Kidney (tissue), 14 donors: ENCODE data around the gene SMG7. TPM values are rescaled to one million over a fixed set of nuclear protein-coding genes. Genes with fewer than 3 reads are reported as not detected.

Source experiments
- DNase-seq, 5 donors: peaks; one replicate each; pipeline ENCODE4 v3.0.0-alpha.2; 2013 to 2020
- FAIRE-seq: peaks from 2 replicates; lab custom pipeline; 2012; peaks lifted over from hg19 to GRCh38; lab: Jason Lieb, UNC
- H3K27ac ChIP-seq, 2 donors: one replicate each; pipeline ENCODE4 v1.7.0; 2013; ENCODE audit warnings: low read depth in 2 of 2, low read length in 2 of 2, inconsistent platforms in 1 of 2
- H3K27me3 ChIP-seq: one replicate; pipeline ENCODE4 v1.7.1; 2013; ENCODE audit warnings: low read length, inconsistent platforms; ENCODE audit not compliant: control insufficient read depth, insufficient read depth
- H3K36me3 ChIP-seq, 3 donors: one replicate each; pipeline versions ENCODE4 v1.7.0 to v1.7.1; 2013; ENCODE audit warnings: low read length in 3 of 3, control low read depth in 1 of 3, inconsistent platforms in 1 of 3; ENCODE audit not compliant: insufficient read depth in 3 of 3, control insufficient read depth in 2 of 3
- H3K4me1 ChIP-seq, 3 donors: one replicate each; pipeline versions ENCODE4 v1.7.0 to v1.7.1; 2013; ENCODE audit warnings: low read length in 3 of 3, inconsistent platforms in 1 of 3, low read depth in 1 of 3; ENCODE audit not compliant: control insufficient read depth in 2 of 3, insufficient read depth in 2 of 3
- H3K4me3 ChIP-seq, 3 donors: one replicate each; pipeline versions ENCODE4 v1.7.0 to v1.8.1; 2013; ENCODE audit warnings: low read length in 3 of 3, control low read depth in 1 of 3, inconsistent platforms in 1 of 3
- H3K9ac ChIP-seq, 3 donors: one replicate each; pipeline versions ENCODE4 v1.7.0 to v1.7.1; 2013; ENCODE audit warnings: low read length in 3 of 3, control low read depth in 1 of 3, inconsistent platforms in 1 of 3
- H3K9me3 ChIP-seq, 3 donors: one replicate each; pipeline versions ENCODE4 v1.7.0 to v1.7.1; 2013; ENCODE audit warnings: low read length in 3 of 3, control low read depth in 1 of 3, inconsistent platforms in 1 of 3; ENCODE audit not compliant: control insufficient read depth in 2 of 3, insufficient read depth in 1 of 3
- CTCF ChIP-seq: IDR thresholded peaks from 3 replicates; pipeline ENCODE4 v1.5.1; 2012; ENCODE audit warnings: mild to moderate bottlenecking, moderate library complexity, borderline replicate concordance; ENCODE audit not compliant: insufficient read depth; ENCODE audit errors: extremely low read depth
- intact Hi-C: fragments of 100-400 bp; cut with DNase I; formaldehyde crosslinking; loops from one replicate; pipeline ENCODE4 v1.11.1; 2022
- polyA plus RNA-seq: library from polyadenylated mRNA; stranded (reverse); fragments of 350-450 nt; fragmentation: Illumina TruSeq; extraction: RNeasy Lipid Tissue Mini Kit (QIAGEN cat#74804); gene quantifications from one replicate; pipeline ENCODE4 v1.2.3, GENCODE V29; 2014; ENCODE audit warnings: low read depth, low replicate concordance; ENCODE audit not compliant: insufficient read depth
- total RNA-seq: library from RNA; stranded (reverse); fragmentation: NEBNext Ultra II Directional; extraction: Animal tissue kit (Norgen Biotek cat#: 25700); gene quantifications from one replicate; pipeline ENCODE4 v1.2.1, GENCODE V29; 2021
- donor health status: control.
- donor health status: control.
- donor health status: control.
- donor health status: control.
- donor health status: control.
- donor health status: DM: yes; HTN: yes; CAD: no.
- donor health status: Normal renal cell carcinoma (clear cell type).

Gene SMG7
- total and polyA plus RNA-seq, 2 donors from 2014 or later, result 15.4 to 56.3 TPM

- intact Hi-C loops, result no loop called here
- DNase-seq, result no peak
- no peak for TF ChIP-seq CTCF
- Histone ChIP-seq H3K36me3 (peaks cover 6 to 22% (median 7%) of the 10 kb centered on the region in 3 donors), H3K9me3 (no peaks in the 10 kb centered on the region), H3K9ac (no peak overlapping the region), H3K4me3 (no peak overlapping the region), H3K27ac (no peak overlapping the region), H3K4me1 (no peaks in the 10 kb centered on the region), H3K27me3 (no peaks in the 10 kb centered on the region)
- no peak for FAIRE-seq
Measured at GRCh38 chr1:183522104-183522503, 49.8 kb downstream of the SMG7 start.

GRCh38 chr1:183528577-183528976 lies 56.3 kb downstream of the SMG7 start:
- Histone ChIP-seq H3K9me3 (no peaks in the 10 kb centered on the region), H3K9ac (no peak overlapping the region), H3K4me3 (no peak overlapping the region), H3K27ac (no peak overlapping the region), H3K27me3 (no peaks in the 10 kb centered on the region), H3K4me1 (no peaks in the 10 kb centered on the region), H3K36me3 (peaks cover 0 to 19% (median 9%) of the 10 kb centered on the region in 3 donors)
- FAIRE-seq (no peak), DNase-seq (no peak)
- intact Hi-C loops, result no loop called here
- no peak for TF ChIP-seq CTCF

- no peak for FAIRE-seq
- peaks cover 2 to 33% (median 19%) of the 10 kb centered on the region in 3 donors for H3K36me3 ChIP-seq
- no peak for TF ChIP-seq CTCF
Measured at GRCh38 chr1:183533617-183534174, 61.4 kb downstream of the SMG7 start.

GRCh38 chr1:183537405-183537804 lies 65.1 kb downstream of the SMG7 start:
- H3K27ac ChIP-seq, result no peak overlapping the region
- no peaks in the 10 kb centered on the region for H3K27me3 ChIP-seq
- intact Hi-C loops, result no loop called here
- no peak for DNase-seq
- H3K4me1 ChIP-seq, result no peaks in the 10 kb centered on the region
- no peak for FAIRE-seq
- no peak overlapping the region for H3K9ac ChIP-seq
- H3K4me3 ChIP-seq, result no peak overlapping the region
- H3K9me3 ChIP-seq, result no peaks in the 10 kb centered on the region
- peaks cover 5 to 62% (median 30%) of the 10 kb centered on the region in 3 donors for H3K36me3 ChIP-seq
- TF ChIP-seq CTCF, result no peak

More at GRCh38 chr1:183533617-183534174, 61.4 kb downstream of the SMG7 start:
- no peak for DNase-seq
- intact Hi-C loops, result no loop called here
- no peaks in the 10 kb centered on the region for H3K4me1 ChIP-seq
- H3K27ac ChIP-seq, result no peak overlapping the region
- H3K4me3 ChIP-seq, result no peak overlapping the region
- no peaks in the 10 kb centered on the region for H3K27me3 ChIP-seq
- no peaks in the 10 kb centered on the region for H3K9me3 ChIP-seq
- H3K9ac ChIP-seq, result no peak overlapping the region
